Measurements from ENCODE around the gene CDK19. TPM values are rescaled to one million over a fixed set of nuclear protein-coding genes. Genes with fewer than 3 reads are reported as not detected.

CDK19 gene
- total RNA-seq, 4 donors from 2014 or later, result 3.0 to 7.4 (median 6.3) TPM

- H3K27me3 ChIP-seq, result no peaks in the 10 kb centered on the region
- in situ Hi-C loops (cut with MboI; ENCODE audit: low sequenced_read_pairs in 4 of 4), result loop anchor here (5.0 to 10.0 kb wide), 3 partner anchors 60 to 140 kb away; partner anchors contain the start of genes AMD1 (in 2 of the 4) and GTF3C6 (in 2 of the 4)
- H3K9me3 ChIP-seq, result no peaks in the 10 kb centered on the region
- peak overlapping the region; percentile 65 to 94 (median 82) for H3K4me3 ChIP-seq
- no peak for TF ChIP-seq POLR2A (IDR thresholded peaks at IDR 0.05)
- TF ChIP-seq CTCF (IDR thresholded peaks at IDR 0.05 in 4 of 5, conservative IDR thresholded peaks at IDR 0.05 in 1 of 5), result no peak
- no peaks in the 10 kb centered on the region for H3K36me3 ChIP-seq
- intact Hi-C loops (cut with DNase I; ENCODE audit: low total_unique reads), result loop anchor here (1.0 to 10.0 kb wide), 8 partner anchors 59 to 1433 kb away; partner anchors contain the start of genes AMD1, CD164, CDC40 and DDO
- ATAC-seq (peak; percentile 70 to 74), DNase-seq (no peak)
- peak overlapping the region; percentile 89 to 95 (median 91) for H3K27ac ChIP-seq
- H3K4me1 ChIP-seq, result peaks cover 6 to 13% of the 10 kb centered on the region in 2 donors
Measured at GRCh38 chr6:110815015-110815410, 256 bp downstream of the CDK19 start.

- TF ChIP-seq POLR2A (IDR thresholded peaks at IDR 0.05) (peak in 1 of 2 donors; percentile 37), CTCF (IDR thresholded peaks at IDR 0.05 in 4 of 5, conservative IDR thresholded peaks at IDR 0.05 in 1 of 5) (peak in 1 of 5 experiments; percentile 7)
Measured at GRCh38 chr6:110814102-110815014, 911 bp downstream of the CDK19 start.

GRCh38 chr6:110813338-110814101, 1.7 kb downstream of the CDK19 start:
- H3K27me3 ChIP-seq, result no peaks in the 10 kb centered on the region
- H3K4me1 ChIP-seq, result peaks cover 6 to 13% of the 10 kb centered on the region in 2 donors
- no peaks in the 10 kb centered on the region for H3K36me3 ChIP-seq
- H3K4me3 ChIP-seq, result peak overlapping the region; percentile 65 to 94 (median 82)
- in situ Hi-C loops (cut with MboI; ENCODE audit: low sequenced_read_pairs in 4 of 4) (loop anchor here (10.0 kb wide), 2 partner anchors 61 to 141 kb away; partner anchors contain the start of genes AMD1 (in 2 of the 4) and GTF3C6 (in 2 of the 4)), intact Hi-C loops (cut with DNase I; ENCODE audit: low total_unique reads) (loop anchor here (2.0 to 10.0 kb wide), 4 partner anchors 131 to 851 kb away; partner anchors contain the start of genes CDC40 and GTF3C6)
- no peak for ATAC-seq
- H3K27ac ChIP-seq, result peak overlapping the region in 2 of 4 donors; percentile 89
- TF ChIP-seq CTCF (IDR thresholded peaks at IDR 0.05 in 4 of 5, conservative IDR thresholded peaks at IDR 0.05 in 1 of 5) (no peak), POLR2A (IDR thresholded peaks at IDR 0.05) (no peak)
- no peak for DNase-seq
- H3K9me3 ChIP-seq, result no peaks in the 10 kb centered on the region

More at GRCh38 chr6:110814102-110815014, 911 bp downstream of the CDK19 start:
- no peaks in the 10 kb centered on the region for H3K9me3 ChIP-seq
- DNase-seq (peak; percentile 23 to 33), ATAC-seq (peak; percentile 25 to 37)
- in situ Hi-C loops (cut with MboI; ENCODE audit: low sequenced_read_pairs in 4 of 4) (loop anchor here (5.0 to 10.0 kb wide), 3 partner anchors 60 to 140 kb away; partner anchors contain the start of genes AMD1 (in 2 of the 4) and GTF3C6 (in 2 of the 4)), intact Hi-C loops (cut with DNase I; ENCODE audit: low total_unique reads) (loop anchor here (1.0 to 10.0 kb wide), 8 partner anchors 60 to 1432 kb away; partner anchors contain the start of genes AMD1, CD164, CDC40 and DDO)
- peak overlapping the region; percentile 65 to 94 (median 82) for H3K4me3 ChIP-seq
- H3K4me1 ChIP-seq, result peaks cover 6 to 13% of the 10 kb centered on the region in 2 donors
- H3K27ac ChIP-seq, result peak overlapping the region; percentile 89 to 95 (median 91)
- no peaks in the 10 kb centered on the region for H3K36me3 ChIP-seq
- H3K27me3 ChIP-seq, result no peaks in the 10 kb centered on the region

GRCh38 chr6:110812719-110813118, 2.5 kb downstream of the CDK19 start:
- DNase-seq (no peak), ATAC-seq (no peak)
- no peak for TF ChIP-seq POLR2A (IDR thresholded peaks at IDR 0.05)
- TF ChIP-seq CTCF (IDR thresholded peaks at IDR 0.05 in 4 of 5, conservative IDR thresholded peaks at IDR 0.05 in 1 of 5), result no peak
- no peaks in the 10 kb centered on the region for H3K36me3 ChIP-seq
- in situ Hi-C loops (cut with MboI; ENCODE audit: low sequenced_read_pairs in 4 of 4) (loop anchor here (10.0 kb wide), 2 partner anchors 62 to 142 kb away; partner anchors contain the start of genes AMD1 (in 2 of the 4) and GTF3C6 (in 2 of the 4)), intact Hi-C loops (cut with DNase I; ENCODE audit: low total_unique reads) (loop anchor here (10.0 kb wide), 2 partner anchors 628 to 852 kb away; partner anchors contain the start of gene CDC40)
- no peaks in the 10 kb centered on the region for H3K9me3 ChIP-seq
- no peak overlapping the region for H3K27ac ChIP-seq
- H3K4me3 ChIP-seq, result no peak overlapping the region
- no peaks in the 10 kb centered on the region for H3K27me3 ChIP-seq
- H3K4me1 ChIP-seq, result peaks cover 6 to 13% of the 10 kb centered on the region in 2 donors
